HL-60/S4 treated with retinoic acid at 250 ng/mL for 4 days and 3 days (cell line): Measurements from ENCODE around the gene CPSF4L.

Experiments used
- in situ Hi-C: fragments of 300-500 bp; cut with MboI; formaldehyde crosslinking; loops from 2 replicates; pipeline ENCODE4 v1.7.0; 2022; ENCODE audit warnings: low sequenced_read_pairs

CPSF4L gene

GRCh38 chr17:73240561-73240960, 21.1 kb downstream of the CPSF4L start:
- in situ Hi-C loops: no loop called here

- in situ Hi-C loops: no loop called here
Observed at GRCh38 chr17:73237714-73238113, 24.0 kb downstream of the CPSF4L start.

GRCh38 chr17:73234736-73235135, 26.9 kb downstream of the CPSF4L start:
- in situ Hi-C loops: no loop called here

DNA sequence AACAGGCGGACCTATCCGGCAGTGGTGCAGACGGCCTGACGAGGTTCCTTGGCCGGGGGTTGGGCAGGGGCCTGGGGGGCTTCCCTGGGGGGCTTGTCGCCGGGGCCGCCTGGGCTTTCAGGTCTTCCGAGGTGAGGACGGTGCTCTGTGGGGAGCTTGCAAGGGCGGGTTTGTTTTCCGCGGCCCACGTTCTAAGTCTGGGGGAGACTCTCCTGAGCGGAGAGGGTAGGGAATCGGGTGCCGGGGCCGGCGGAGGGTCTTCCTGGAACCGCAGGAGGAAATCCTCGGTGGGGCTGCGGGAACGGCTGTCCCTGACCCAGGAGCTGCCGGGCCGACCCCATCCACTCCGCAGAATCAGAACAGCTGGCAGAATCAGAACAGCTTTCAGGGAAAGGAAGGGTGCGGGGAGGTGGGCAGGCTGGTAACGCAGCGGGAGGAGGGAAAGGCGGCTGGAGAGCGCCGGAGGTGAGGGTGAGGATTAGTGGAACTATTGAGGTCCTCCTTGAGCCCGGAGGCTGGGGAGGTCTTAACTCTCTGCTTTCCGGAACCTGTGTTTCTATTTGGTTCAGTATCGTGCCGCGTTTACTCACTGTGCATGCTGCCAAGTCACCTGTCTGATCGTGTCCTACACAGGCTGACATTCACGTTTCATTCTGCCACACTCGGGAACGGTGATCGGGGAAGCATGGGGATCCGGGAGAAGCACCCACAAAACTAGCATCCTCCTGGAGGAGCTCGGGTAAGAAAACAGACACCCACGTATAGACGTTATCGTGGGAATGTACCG, 28.9 kb downstream of the CPSF4L start:
- in situ Hi-C loops: no loop called here

DNA sequence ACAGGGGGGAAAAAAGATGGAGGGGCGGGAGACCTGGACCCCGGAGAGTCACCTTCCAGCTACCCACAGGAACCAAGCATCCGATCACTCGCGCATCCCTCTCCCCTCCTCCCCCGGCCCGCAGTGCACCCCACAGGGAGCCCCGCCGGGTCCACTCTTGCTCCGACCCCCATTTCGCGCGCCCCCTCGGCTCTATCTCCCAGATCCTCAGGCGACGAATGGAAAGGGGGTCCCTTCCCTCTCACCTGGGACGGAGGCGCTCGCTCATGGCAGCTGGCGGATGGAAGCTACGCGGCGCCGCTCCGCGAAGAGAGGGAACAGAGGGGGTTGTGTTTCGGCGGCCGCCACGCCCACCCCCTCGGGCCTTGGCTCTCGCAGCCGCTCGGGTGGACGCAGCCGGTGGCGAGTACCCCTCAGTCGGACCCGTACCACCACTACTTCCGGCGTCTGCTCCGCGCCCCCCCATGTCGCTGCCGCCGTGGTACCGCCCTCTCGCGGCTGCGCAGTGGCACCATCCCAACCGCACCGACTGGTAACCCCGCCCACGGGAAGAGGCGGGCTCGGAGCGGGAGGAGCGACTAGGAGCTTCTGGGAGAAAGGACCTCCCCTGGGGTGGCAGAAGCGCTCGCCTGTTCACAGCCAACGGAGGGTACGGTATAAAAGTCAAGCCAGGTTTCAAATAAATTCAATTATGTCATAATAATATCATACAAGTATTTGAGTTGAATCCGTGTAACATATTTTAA, 29.7 kb downstream of the CPSF4L start:
- in situ Hi-C loops: no loop called here

- in situ Hi-C loops: no loop called here
Observed at GRCh38 chr17:73231395-73231794, 30.3 kb downstream of the CPSF4L start.

DNA sequence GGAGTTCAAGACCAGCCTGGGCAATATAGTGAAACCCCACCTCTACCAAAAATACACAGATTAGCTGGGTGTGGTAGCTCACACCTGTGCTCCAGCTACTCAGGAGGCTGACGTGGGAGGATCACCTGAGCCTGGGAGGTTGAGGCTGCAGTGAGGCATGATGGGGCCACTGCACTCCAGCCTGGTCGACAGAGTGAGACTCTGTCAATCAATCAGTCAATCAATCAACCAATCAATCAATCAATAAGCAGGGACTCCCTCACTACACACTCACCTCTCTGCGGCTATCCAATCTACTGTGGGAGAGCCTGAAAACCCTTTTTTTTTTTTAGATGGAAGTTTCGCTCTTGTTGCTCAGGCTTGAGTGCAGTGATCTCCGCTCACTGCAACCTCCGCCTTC, 31.6 kb downstream of the CPSF4L start:
- in situ Hi-C loops: no loop called here

- in situ Hi-C loops: no loop called here
Observed at GRCh38 chr17:73228748-73229236, 32.9 kb downstream of the CPSF4L start.

DNA sequence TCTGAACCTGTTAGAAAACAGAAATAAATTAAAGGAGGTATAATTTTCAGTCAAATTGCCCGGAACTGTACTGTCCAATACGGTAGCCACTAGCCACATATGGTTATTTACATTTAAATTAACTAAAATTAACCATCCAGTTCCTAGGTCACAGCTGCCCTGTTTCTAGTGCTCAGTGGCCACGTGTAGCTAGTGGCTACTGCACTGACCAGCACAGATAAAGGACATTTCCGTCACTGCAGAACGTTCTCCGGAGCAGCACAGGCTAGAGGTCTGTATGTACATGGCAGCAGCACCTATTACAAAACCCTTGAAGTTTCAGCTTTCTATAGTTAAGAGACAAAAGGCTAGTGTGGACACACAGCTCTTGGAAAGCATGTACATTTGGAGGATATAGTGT, 33.7 kb downstream of the CPSF4L start:
- in situ Hi-C loops: no loop called here

DNA sequence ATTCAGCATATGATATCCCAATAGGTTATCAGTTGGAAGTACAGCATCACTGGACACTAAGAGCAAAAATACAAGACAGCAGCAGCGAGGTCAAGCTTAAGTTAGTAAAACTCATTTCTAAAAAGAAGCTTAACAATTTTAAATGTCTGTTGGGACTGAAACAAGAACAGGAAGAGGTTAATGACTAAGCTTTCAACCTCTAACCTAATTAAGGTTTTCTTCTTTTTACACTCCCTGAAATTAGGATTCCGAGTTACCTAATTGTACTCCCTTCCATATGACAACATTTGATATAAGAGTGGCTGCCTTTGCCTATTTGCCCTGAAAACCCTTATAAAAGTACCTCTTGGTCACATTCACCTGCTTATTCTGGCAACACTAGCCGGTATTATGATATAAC, 34.3 kb downstream of the CPSF4L start:
- in situ Hi-C loops: no loop called here

- in situ Hi-C loops: no loop called here
Observed at GRCh38 chr17:73226556-73227172, 35.0 kb downstream of the CPSF4L start.

DNA sequence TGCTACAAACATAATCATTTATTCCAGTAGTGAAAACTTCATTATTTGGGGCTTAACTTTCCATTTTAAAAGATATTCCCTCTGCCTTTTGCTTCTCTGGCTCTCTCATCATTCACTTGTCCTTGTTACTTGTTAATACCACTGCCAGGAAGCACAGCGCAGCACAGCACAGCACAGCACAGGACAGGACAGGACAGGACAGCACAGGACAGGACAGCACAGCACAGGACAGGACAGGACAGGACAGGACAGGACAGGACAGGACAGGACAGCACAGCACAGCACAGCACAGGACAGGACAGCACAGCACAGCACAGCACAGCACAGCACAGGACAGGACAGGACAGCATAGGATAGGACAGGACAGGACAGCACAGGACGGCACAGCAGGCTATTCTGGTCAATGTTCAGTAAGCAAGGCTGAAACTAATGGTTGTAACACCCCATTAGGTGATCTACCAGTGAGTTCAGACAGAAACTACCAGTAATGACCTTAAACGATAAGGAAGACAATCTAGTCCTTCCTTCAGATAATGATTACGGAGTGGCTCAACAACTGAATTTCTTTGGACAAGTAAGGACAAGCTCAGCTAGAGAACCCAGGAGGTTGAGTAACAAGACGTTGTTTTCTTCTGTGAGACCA, 36.9 kb downstream of the CPSF4L start:
- in situ Hi-C loops: no loop called here

- in situ Hi-C loops: no loop called here
Observed at GRCh38 chr17:73224237-73224636, 37.4 kb downstream of the CPSF4L start.

GRCh38 chr17:73223626-73224230, 38.0 kb downstream of the CPSF4L start:
- in situ Hi-C loops: no loop called here

DNA sequence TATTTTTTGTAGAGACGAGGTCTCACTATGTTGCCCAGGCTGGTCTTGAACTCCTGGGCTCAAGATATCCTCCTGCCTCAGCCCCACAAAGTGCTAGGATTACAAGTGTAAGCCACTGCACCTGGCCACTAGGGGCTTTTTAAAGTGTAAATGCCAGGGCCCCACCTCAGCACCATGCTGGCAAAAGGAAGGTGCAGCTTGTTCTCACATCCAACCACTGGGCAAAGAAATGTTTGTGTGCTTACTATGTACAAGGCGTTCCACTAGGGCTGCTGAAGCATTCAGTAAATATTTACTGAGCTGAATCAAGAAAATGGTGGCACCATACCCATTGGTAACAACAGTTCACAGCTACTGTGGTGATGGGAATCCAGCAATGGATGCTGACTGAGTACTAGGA, 46.2 kb downstream of the CPSF4L start:
- in situ Hi-C loops: no loop called here

DNA sequence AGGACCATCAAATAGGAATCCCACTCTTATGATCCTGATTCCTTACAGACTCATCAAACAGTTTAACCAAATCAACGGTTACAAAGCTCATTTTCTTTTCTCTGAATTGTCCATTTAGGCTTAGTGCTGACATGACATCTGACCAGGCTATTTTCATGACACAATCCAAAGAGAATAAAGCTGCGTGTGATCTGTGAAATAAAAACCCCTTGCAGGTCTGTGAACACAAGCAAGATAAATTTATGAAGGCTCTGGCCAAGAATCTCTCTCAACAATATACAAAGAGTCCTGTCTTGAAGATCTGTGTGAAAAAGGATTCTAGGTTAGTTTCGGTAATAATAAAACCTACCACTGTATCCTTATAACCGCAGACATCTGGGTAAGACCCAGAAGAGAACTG, 46.8 kb downstream of the CPSF4L start:
- in situ Hi-C loops: no loop called here

GRCh38 chr17:73214008-73214407, 47.7 kb downstream of the CPSF4L start:
- in situ Hi-C loops: no loop called here

GRCh38 chr17:73211745-73212144, 49.9 kb downstream of the CPSF4L start:
- in situ Hi-C loops: no loop called here

GRCh38 chr17:73210002-73210678, 51.5 kb downstream of the CPSF4L start:
- in situ Hi-C loops: no loop called here

- in situ Hi-C loops: no loop called here
Observed at GRCh38 chr17:73209436-73209835, 52.2 kb downstream of the CPSF4L start.
